Heart left ventricle (tissue), 16 donors: ENCODE measurements around the gene ANXA8. TPM values are rescaled to one million over a fixed set of nuclear protein-coding genes. Genes with fewer than 3 reads are reported as not detected.

ENCODE experiments used
- ATAC-seq, 4 donors: fragments of 200-7000 bp; cut with Tn5 transposase; one replicate each; pipeline ENCODE4 v1.9.1; 2020 to 2022; ENCODE audit warnings: moderate library complexity in 4 of 4, mild to moderate bottlenecking in 3 of 4, moderate number of reproducible peaks in 1 of 4
- DNase-seq, 5 donors: peaks; one replicate each; pipeline ENCODE4 v3.0.0-alpha.2; 2020
- H3K27ac ChIP-seq, 12 donors: fragments of 200-600 bp; sonication (generic) in 4 of 12; one replicate each; pipeline versions ENCODE4 v1.5.0 to v1.8.0; 2016 to 2022; ENCODE audit warnings: mild to moderate bottlenecking in 2 of 12
- H3K27me3 ChIP-seq, 9 donors: fragments of 200-600 bp; sonication (generic) in 2 of 9; one replicate each; pipeline versions ENCODE4 v1.5.1 to v1.8.0; 2016 to 2022; ENCODE audit warnings: mild to moderate bottlenecking in 3 of 9
- H3K36me3 ChIP-seq, 9 donors: fragments of 200-600 bp; sonication (generic) in 2 of 9; one replicate each; pipeline versions ENCODE4 v1.5.0 to v1.8.0; 2018 to 2022; ENCODE audit warnings: mild to moderate bottlenecking in 2 of 9
- H3K4me1 ChIP-seq, 12 donors: fragments of 200-600 bp; sonication (generic) in 4 of 12; one replicate each; pipeline versions ENCODE4 v1.5.0 to v1.8.0; 2016 to 2022; ENCODE audit warnings: mild to moderate bottlenecking in 3 of 12
- H3K4me3 ChIP-seq, 12 donors: fragments of 200-600 bp; sonication (generic) in 4 of 12; one replicate each; pipeline versions ENCODE4 v1.5.0 to v1.8.0; 2017 to 2022; ENCODE audit warnings: mild to moderate bottlenecking in 9 of 12, moderate library complexity in 4 of 12
- H3K9me3 ChIP-seq, 12 donors: fragments of 200-600 bp; sonication (generic) in 4 of 12; one replicate each; pipeline versions ENCODE4 v1.5.0 to v1.8.0; 2016 to 2022; ENCODE audit warnings: mild to moderate bottlenecking in 1 of 12
- POLR2A ChIP-seq, 2 donors: fragments of 450-650 bp; IDR thresholded peaks; one replicate each; pipeline ENCODE4 v1.6.1; 2017; ENCODE audit warnings: antibody characterized with exemption in 2 of 2, mild to moderate bottlenecking in 2 of 2, moderate library complexity in 2 of 2
- WGBS, 4 donors: extraction: QIAGEN DNeasy Blood & Tissue Kit in 2 of 4; methylation state at CpG; one replicate each; pipeline versions ENCODE4 v1.1.5 to v1.1.7; 2013 to 2018; 5-methylcytosine and 5-hydroxymethylcytosine counted together
- intact Hi-C, 10 donors: fragments of 100-400 bp; cut with DNase I; formaldehyde crosslinking; loops; one replicate each; pipeline versions ENCODE4 v1.11.1 to v1.14.2; 2022
- polyA plus RNA-seq, 2 donors: library from polyadenylated mRNA; stranded (reverse); fragments of 200-250 nt; gene quantifications; one replicate each; pipeline ENCODE4 v1.2.3, GENCODE V29; 2013
- total RNA-seq, 9 donors: library from RNA; depleted of rRNA in 2 of 9; stranded (reverse); fragments of >200 nt in 2 of 9; fragmentation: NEBNext Ultra II Directional in 3 of 9; extraction: Animal tissue kit (Norgen Biotek cat#: 25700) in 3 of 9; gene quantifications; one replicate each; pipeline versions ENCODE4 v1.1.0 to v1.2.4, GENCODE V29; 2016 to 2023
- TF ChIP-seq, protein P1 (sequence below), 12 donors: fragments of 200-600 bp; sonication (generic) in 4 of 12; IDR thresholded peaks; one replicate each; pipeline versions ENCODE4 v1.5.0 to v1.8.0; 2018 to 2022; ENCODE audit warnings: antibody characterized with exemption in 12 of 12, mild to moderate bottlenecking in 5 of 12
- donor health status: ischemic (EF 13 %, LVEDD 7.1; RV severe dilation, severe dysfunction).
- donor health status: healthy with polysubstance abuse.
- donor health status: DM: no; HTN: yes; CAD: no.
- donor health status: DM: no; HTN: no; CAD: no.
- donor health status: ischemic (EF 25% LVEDD 6.9; RV normal size, moderate dysfunction).
- donor health status: ischemic (EF 25% LVEDD 5.7; RV mildly dilated, moderate dysfunction).
- donor health status: healthy.
- donor health status: DM: yes; HTN: yes; CAD: no.
- donor health status: ischemic (EF 35%, LVEDD 5.7; RV mildly dilated, moderate dysfunction).
- donor health status: nonischemic (EF 11% LVEDD 7.7; RV severe dilation, severe dysfunction).
- donor health status: DM: yes; HTN: yes; CAD: no.
- donor health status: PGD.
- donor health status: ischemic (EF 29% LVEDD 5.4; RV normal size, mild dysfunction).
- donor health status: nonischemic (EF 23%, LVEDD 6.1; RV moderate dilation, normal function).

The ANXA8 gene
- total and polyA plus RNA-seq, 11 donors, result 0.15 to 52.4 (median 0.31) TPM; not detected in 6

DNA sequence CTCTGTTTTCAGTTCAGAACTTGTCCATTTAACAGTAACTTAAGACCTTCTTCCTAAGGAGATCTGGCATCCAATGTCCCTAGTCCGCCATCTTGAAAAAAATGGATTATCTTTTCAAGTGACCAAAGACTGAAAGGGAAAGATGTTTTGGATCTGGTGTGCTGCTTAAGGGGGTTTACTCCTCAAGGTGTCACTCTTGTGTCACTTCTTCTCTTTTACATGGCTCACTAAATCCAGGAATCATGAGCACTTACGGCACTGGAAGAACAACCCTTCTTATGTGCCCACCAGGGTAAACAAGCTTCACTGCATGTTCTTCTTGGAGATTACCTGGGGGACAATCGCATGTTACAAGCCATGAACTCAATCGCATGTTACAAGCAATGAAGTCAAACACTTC, 43.7 kb downstream of the ANXA8 start:
- no peak overlapping the region for H3K27ac ChIP-seq
- H3K4me1 ChIP-seq, result no peaks in the 10 kb centered on the region
- no peak overlapping the region for H3K4me3 ChIP-seq
- peaks cover 0 to 14% (median 5%) of the 10 kb centered on the region in 12 donors for H3K9me3 ChIP-seq
- DNase-seq (no peak), ATAC-seq (no peak)
- peaks cover 0 to 17% (median 0%) of the 10 kb centered on the region in 9 donors for H3K27me3 ChIP-seq
- TF ChIP-seq, protein P1, sequence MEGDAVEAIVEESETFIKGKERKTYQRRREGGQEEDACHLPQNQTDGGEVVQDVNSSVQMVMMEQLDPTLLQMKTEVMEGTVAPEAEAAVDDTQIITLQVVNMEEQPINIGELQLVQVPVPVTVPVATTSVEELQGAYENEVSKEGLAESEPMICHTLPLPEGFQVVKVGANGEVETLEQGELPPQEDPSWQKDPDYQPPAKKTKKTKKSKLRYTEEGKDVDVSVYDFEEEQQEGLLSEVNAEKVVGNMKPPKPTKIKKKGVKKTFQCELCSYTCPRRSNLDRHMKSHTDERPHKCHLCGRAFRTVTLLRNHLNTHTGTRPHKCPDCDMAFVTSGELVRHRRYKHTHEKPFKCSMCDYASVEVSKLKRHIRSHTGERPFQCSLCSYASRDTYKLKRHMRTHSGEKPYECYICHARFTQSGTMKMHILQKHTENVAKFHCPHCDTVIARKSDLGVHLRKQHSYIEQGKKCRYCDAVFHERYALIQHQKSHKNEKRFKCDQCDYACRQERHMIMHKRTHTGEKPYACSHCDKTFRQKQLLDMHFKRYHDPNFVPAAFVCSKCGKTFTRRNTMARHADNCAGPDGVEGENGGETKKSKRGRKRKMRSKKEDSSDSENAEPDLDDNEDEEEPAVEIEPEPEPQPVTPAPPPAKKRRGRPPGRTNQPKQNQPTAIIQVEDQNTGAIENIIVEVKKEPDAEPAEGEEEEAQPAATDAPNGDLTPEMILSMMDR (IDR thresholded peaks at IDR 0.05), result no peak
- intact Hi-C loops, result no loop called here
- H3K36me3 ChIP-seq, result no peaks in the 10 kb centered on the region
- WGBS, 4 donors, result 85 to 90% (median 86%) methylated on average over 4 of the region's 4 CpGs

DNA sequence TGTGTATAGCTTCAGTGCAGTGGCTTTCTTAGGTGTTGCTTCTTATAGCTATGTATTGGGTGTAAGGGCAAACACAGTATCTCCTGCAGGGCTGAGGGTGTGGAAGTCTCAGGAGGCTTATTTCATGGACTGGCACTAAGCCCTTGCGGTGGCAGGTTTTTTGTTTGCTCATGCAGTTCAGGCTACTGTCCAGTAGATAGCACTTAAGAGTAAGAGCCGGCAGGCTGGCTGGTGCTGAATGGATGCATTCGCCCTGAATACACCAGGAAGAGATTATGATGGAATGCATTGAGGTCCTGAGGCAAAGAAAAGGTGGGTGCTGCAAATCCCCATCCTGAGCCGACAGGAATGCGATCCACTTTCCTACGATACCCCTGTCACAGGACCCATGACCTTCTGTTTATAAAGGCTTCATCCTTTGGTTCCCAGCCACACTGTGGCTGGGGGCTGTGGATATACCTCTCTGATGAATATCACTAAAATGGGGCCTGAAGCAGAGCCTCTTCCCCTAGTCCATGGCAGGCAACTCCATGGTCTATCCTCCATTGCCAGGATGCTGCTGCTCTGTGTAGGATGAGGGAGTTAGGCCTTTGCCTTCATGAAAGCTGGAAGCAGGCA, 44.9 kb downstream of the ANXA8 start:
- WGBS, 4 donors, result 25 to 38% (median 32%) methylated on average over 5 to 6 of the region's 6 CpGs
- H3K27me3 ChIP-seq, result peaks cover 0 to 17% (median 0%) of the 10 kb centered on the region in 9 donors
- H3K9me3 ChIP-seq, result peaks cover 0 to 16% (median 6%) of the 10 kb centered on the region in 12 donors
- no peaks in the 10 kb centered on the region for H3K4me1 ChIP-seq
- H3K27ac ChIP-seq, result no peak overlapping the region
- DNase-seq (peak in 1 of 5 donors; percentile 44), ATAC-seq (peak in 3 of 4 donors; percentile 57 to 79 (median 64))
- no peak overlapping the region for H3K4me3 ChIP-seq
- H3K36me3 ChIP-seq, result no peaks in the 10 kb centered on the region
- intact Hi-C loops, result no loop called here
- TF ChIP-seq, protein P1 (IDR thresholded peaks at IDR 0.05), result peak in 10 of 12 donors; percentile 11 to 52 (median 34)
- TF ChIP-seq POLR2A (IDR thresholded peaks at IDR 0.05), result no peak

DNA sequence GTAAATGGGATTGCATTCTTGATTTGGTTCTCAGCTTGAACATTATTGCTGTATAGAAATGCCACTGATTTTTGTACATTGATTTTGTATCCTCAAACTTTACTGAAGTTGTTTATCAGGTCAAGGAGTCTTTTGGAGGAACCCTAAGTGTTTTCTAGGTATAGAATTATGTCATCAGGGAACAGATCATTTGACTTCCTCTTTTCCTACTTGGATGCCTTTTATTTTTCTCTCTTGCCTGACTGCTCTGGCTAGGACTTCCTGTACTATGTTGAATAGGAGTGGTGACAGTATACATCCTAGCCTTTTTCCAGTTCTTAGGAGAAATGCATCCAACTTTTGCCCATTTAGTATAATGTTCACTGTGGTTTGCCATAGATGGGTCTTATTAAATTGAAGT, 48.8 kb downstream of the ANXA8 start:
- Histone ChIP-seq H3K4me1 (no peaks in the 10 kb centered on the region), H3K36me3 (no peaks in the 10 kb centered on the region), H3K4me3 (no peak overlapping the region), H3K27ac (no peak overlapping the region), H3K27me3 (peaks cover 0 to 8% (median 0%) of the 10 kb centered on the region in 9 donors), H3K9me3 (peaks cover 0 to 18% (median 6%) of the 10 kb centered on the region in 12 donors)
- TF ChIP-seq, protein P1 (IDR thresholded peaks at IDR 0.05), result no peak
- TF ChIP-seq POLR2A (IDR thresholded peaks at IDR 0.05), result no peak
- ATAC-seq, result no peak
- intact Hi-C loops, result no loop called here
- DNase-seq, result no peak

DNA sequence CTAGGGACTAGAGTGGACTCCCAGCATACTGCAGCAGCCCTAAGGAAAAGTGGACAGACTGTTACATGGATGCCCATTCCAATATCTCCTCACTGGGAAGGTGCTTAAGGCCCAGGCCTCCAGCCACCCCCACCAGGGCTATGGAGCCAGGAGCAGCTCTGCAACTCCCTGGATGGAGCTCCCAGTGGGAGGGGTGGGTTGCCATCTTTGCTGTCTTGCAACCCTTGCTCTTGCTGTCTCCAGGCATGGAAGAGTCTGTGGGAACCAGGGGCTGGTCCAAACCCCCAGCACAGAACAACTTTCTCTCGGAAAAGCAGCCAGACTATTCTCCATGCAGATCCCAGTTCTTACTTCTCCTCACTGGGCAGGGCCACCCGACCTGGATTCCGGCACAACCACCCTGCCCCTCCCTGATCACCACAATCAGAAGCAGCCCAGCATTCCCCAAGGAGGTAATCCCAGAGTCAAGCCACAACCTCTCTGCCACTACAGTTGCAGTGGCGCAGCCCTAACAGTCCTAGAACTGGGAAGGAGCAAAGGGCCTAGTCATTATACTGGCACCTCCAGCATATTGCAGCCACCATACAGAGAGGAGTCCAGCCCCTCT, 58.0 kb downstream of the ANXA8 start:
- TF ChIP-seq POLR2A (IDR thresholded peaks at IDR 0.05), result no peak
- TF ChIP-seq, protein P1 (IDR thresholded peaks at IDR 0.05), result no peak
- Histone ChIP-seq H3K4me1 (no peaks in the 10 kb centered on the region), H3K27ac (no peak overlapping the region), H3K9me3 (peaks cover 0 to 10% (median 0%) of the 10 kb centered on the region in 12 donors), H3K4me3 (no peak overlapping the region), H3K27me3 (no peaks in the 10 kb centered on the region), H3K36me3 (no peaks in the 10 kb centered on the region)
- WGBS, 4 donors, result 80 to 86% (median 83%) methylated on average over 4 of the region's 4 CpGs
- intact Hi-C loops, result no loop called here
- DNase-seq, result no peak
- no peak for ATAC-seq
